Thoracic aorta endothelial cell (primary cell): Measurements from ENCODE around the gene TARS3. TPM values are rescaled to one million over a fixed set of nuclear protein-coding genes. Genes with fewer than 3 reads are reported as not detected.

Experiments
- small RNA-seq: library from RNA; depleted of rRNA; stranded (forward); fragments of <200 nt; gene quantifications from one replicate; pipeline ENCODE3, GENCODE V24; 2012
- total RNA-seq: library from RNA; depleted of rRNA; stranded (reverse); fragments of >200 nt; gene quantifications from 2 replicates; pipeline ENCODE4 v1.2.3, GENCODE V29; 2012

TARS3 gene
- 8.8 and 10.0 TPM in 2 replicates for total RNA-seq

GRCh38 chr15:101723874-101724674, at the start of gene TARS3:
Gene TARS3 (minus strand): TSS chr15:101724473. CDS start chr15:101724387, 86 bp downstream.

GRCh38 chr15:101652098-101652785, 72.0 kb downstream of the TARS3 start, which contains the start of gene TM2D3:
Gene TM2D3 (minus strand): TSS chr15:101652381. CDS start chr15:101652361, 20 bp downstream.

Small RNA genes lying within 50 kb of the gene (small RNA-seq; reads per million reads assigned to genes)
- gene RN7SL209P (not detected), gene RNU6-807P (not detected)

Other genes starting within 250 kb of the TARS3 start
- 0.07 TPM in 1 of 2 replicates, not detected in the other for gene PCSK6, start 234.8 kb downstream of the TARS3 start, total RNA-seq
- 33.0 and 39.6 TPM in 2 replicates for gene TM2D3, start 72.1 kb downstream of the TARS3 start, total RNA-seq
- gene OR4F6, start 79.0 kb upstream of the TARS3 start, total RNA-seq = not detected in 2 replicates
- not detected in 2 replicates for gene OR4F15, start 87.7 kb upstream of the TARS3 start, total RNA-seq